NCI-H1048 (cell line): Measurements from ENCODE around the gene RNGTT.
"Not testable (repeated sequence)": the region's sequence is repeated elsewhere in the genome, so short reads cannot be mapped to it uniquely, and the experiment has no call there.

ENCODE experiments used
- DNase-seq: peaks from one replicate; lab custom pipeline; 2025; lab: John Stamatoyannopoulos, UW

The RNGTT gene

GRCh38 chr6:88808381-88808780 is 155.0 kb downstream of the RNGTT start:
- no peak for DNase-seq

GRCh38 chr6:88807622-88808021 is 155.8 kb downstream of the RNGTT start:
- no peak for DNase-seq

- no peak for DNase-seq
Measured at GRCh38 chr6:88806728-88807127, 156.7 kb downstream of the RNGTT start.

GRCh38 chr6:88804701-88805100 is 158.7 kb downstream of the RNGTT start:
- no peak for DNase-seq

- DNase-seq = no peak
Measured at GRCh38 chr6:88785478-88785877, 177.9 kb downstream of the RNGTT start.

- DNase-seq = peak; percentile 65
Measured at GRCh38 chr6:88780714-88781389, 182.6 kb downstream of the RNGTT start.

GRCh38 chr6:88775866-88776571 is 187.4 kb downstream of the RNGTT start:
- DNase-seq = no peak

GRCh38 chr6:88768114-88768513 is 195.3 kb downstream of the RNGTT start:
- not testable (repeated sequence) for DNase-seq

- DNase-seq = no peak
Measured at GRCh38 chr6:88764081-88764480, 199.3 kb downstream of the RNGTT start.

- no peak for DNase-seq
Measured at GRCh38 chr6:88763160-88763559, 200.3 kb downstream of the RNGTT start.

GRCh38 chr6:88761237-88762031 is 202.0 kb downstream of the RNGTT start:
- no peak for DNase-seq

GRCh38 chr6:88760091-88760490 is 203.3 kb downstream of the RNGTT start:
- DNase-seq = no peak

- no peak for DNase-seq
Measured at GRCh38 chr6:88750936-88751335, 212.5 kb downstream of the RNGTT start.

- DNase-seq = no peak
Measured at GRCh38 chr6:88749849-88750248, 213.6 kb downstream of the RNGTT start.

GRCh38 chr6:88748141-88748540 is 215.3 kb downstream of the RNGTT start:
- no peak for DNase-seq

- DNase-seq = no peak
Measured at GRCh38 chr6:88741939-88742338, 221.5 kb downstream of the RNGTT start.

- no peak for DNase-seq
Measured at GRCh38 chr6:88741071-88741470, 222.3 kb downstream of the RNGTT start.

- DNase-seq = no peak
Measured at GRCh38 chr6:88734544-88734943, 228.9 kb downstream of the RNGTT start.

- DNase-seq = no peak
Measured at GRCh38 chr6:88730611-88731011, 232.8 kb downstream of the RNGTT start.

GRCh38 chr6:88728756-88729155 is 234.7 kb downstream of the RNGTT start:
- no peak for DNase-seq

GRCh38 chr6:88726409-88726808 is 237.0 kb downstream of the RNGTT start:
- DNase-seq = not testable (repeated sequence)

GRCh38 chr6:88725111-88725975 is 238.1 kb downstream of the RNGTT start:
- DNase-seq = no peak
